Gastroesophageal sphincter (tissue), 3 donors: ENCODE results near the gene PRKAG2.

Experiments used
- CTCF ChIP-seq, 4 experiments: fragments of 200-600 bp in 2 of 4; fragments of 450-650 bp in 2 of 4; sonication (generic) in 1 of 4; IDR thresholded peaks; one replicate each; pipeline ENCODE4 v1.5.1; 2017 to 2019; ENCODE audit warnings: antibody characterized with exemption in 4 of 4, mild to moderate bottlenecking in 2 of 4, moderate library complexity in 2 of 4
- EP300 ChIP-seq: sonication (generic); formaldehyde crosslinking; IDR thresholded peaks from one replicate; pipeline ENCODE4 v1.6.1; 2017; ENCODE audit warnings: antibody characterized with exemption, mild to moderate bottlenecking
- POLR2A ChIP-seq, 2 donors: fragments of 450-650 bp; IDR thresholded peaks; one replicate each; pipeline ENCODE4 v1.6.1; 2017; ENCODE audit warnings: antibody characterized with exemption in 2 of 2, mild to moderate bottlenecking in 2 of 2, moderate library complexity in 1 of 2
- POLR2AphosphoS5 ChIP-seq: sonication (generic); formaldehyde crosslinking; IDR thresholded peaks from one replicate; pipeline ENCODE4 v1.6.1; 2017; ENCODE audit warnings: antibody characterized with exemption

GRCh38 chr7:151676759-151677158 lies 200.2 kb downstream of the PRKAG2 start:
- TF ChIP-seq EP300 (no peak), CTCF (IDR thresholded peaks at IDR 0.05) (no peak), POLR2A (IDR thresholded peaks at IDR 0.05) (no peak), POLR2AphosphoS5 (no peak)
